SK-N-SH (cell line): ENCODE measurements around the gene PCP2. TPM values are rescaled to one million over a fixed set of nuclear protein-coding genes. Genes with fewer than 3 reads are reported as not detected.
A peak's percentile ranks its signal among the peaks of the same experiment; 100 is the strongest.

Source experiments
- CTCF ChIA-PET: fragments of 300-600, 350-600 bp; formaldehyde crosslinking; extraction: SDS; loops from one replicate; lab custom pipeline; 2021; lab: Yijun Ruan, JAX
- POLR2A ChIA-PET: fragments of 350-600 bp; sonication (Branson Sonifier 250); formaldehyde crosslinking; extraction: SDS; loops from one replicate; lab custom pipeline; 2020; ENCODE audit warnings: antibody characterized with exemption, inconsistent platforms; lab: Yijun Ruan, JAX
- DNase-seq: peaks from one replicate; pipeline ENCODE4 v3.0.0; 2012
- H2AFZ ChIP-seq: fragments of 200-600 bp; sonication (generic); 2 replicates; pipeline ENCODE4 v1.8.1; 2016; ENCODE audit warnings: antibody characterized with exemption, mild to moderate bottlenecking, low read depth
- H3F3A ChIP-seq: fragments of 200-600 bp; sonication (generic); replicated peaks from 2 replicates; pipeline ENCODE3; 2016; ENCODE audit warnings: antibody characterized with exemption, mild to moderate bottlenecking; ENCODE audit not compliant: insufficient read depth
- H3K27ac ChIP-seq, 2 experiments: fragments of 200-500 bp in 1 of 2; fragments of 200-600 bp in 1 of 2; sonication (Bioruptor generic) in 1 of 2; sonication (generic), shearing (Covaris generic) in 1 of 2; 2 replicates each; pipeline versions ENCODE4 v1.5.1 to v1.6.1; 2014 to 2016; ENCODE audit warnings: low read depth in 2 of 2, inconsistent platforms in 1 of 2, low read length in 1 of 2, mild to moderate bottlenecking in 1 of 2, mixed read lengths in 1 of 2
- H3K27me3 ChIP-seq: fragments of 200-600 bp; sonication (generic), shearing (Covaris generic); 2 replicates; pipeline ENCODE4 v1.6.1; 2016; ENCODE audit warnings: mixed run types; ENCODE audit not compliant: insufficient read depth
- H3K36me3 ChIP-seq, 2 experiments: fragments of 200-500 bp in 1 of 2; fragments of 200-600 bp in 1 of 2; sonication (Bioruptor generic) in 1 of 2; sonication (generic) in 1 of 2; replicated peaks in 1 of 2; 2 replicates each; pipeline versions ENCODE3 to v1.5.1; 2014 to 2016; ENCODE audit warnings: low read length in 1 of 2, mild to moderate bottlenecking in 1 of 2; ENCODE audit not compliant: insufficient read depth in 2 of 2, control insufficient read depth in 1 of 2
- H3K4me1 ChIP-seq, 2 experiments: fragments of 200-500 bp in 1 of 2; fragments of 200-600 bp in 1 of 2; sonication (Bioruptor generic) in 1 of 2; sonication (generic), shearing (Covaris generic) in 1 of 2; 2 replicates each; pipeline versions ENCODE4 v1.5.1 to v1.6.1; 2014 to 2016; ENCODE audit warnings: low read depth in 1 of 2, low read length in 1 of 2, mixed run types in 1 of 2; ENCODE audit not compliant: insufficient read depth in 2 of 2, control insufficient read depth in 1 of 2
- H3K4me2 ChIP-seq: fragments of 200-600 bp; sonication (generic), shearing (Covaris generic); 2 replicates; pipeline ENCODE4 v1.6.1; 2017; ENCODE audit warnings: mixed run types
- H3K4me3 ChIP-seq, 2 experiments: fragments of 200-500 bp in 1 of 2; fragments of 200-600 bp in 1 of 2; sonication (Bioruptor generic) in 1 of 2; sonication (generic), shearing (Covaris generic) in 1 of 2; 2 replicates each; pipeline versions ENCODE4 v1.5.1 to v1.8.1; 2014 to 2016; ENCODE audit warnings: low read depth in 2 of 2, inconsistent platforms in 1 of 2, low read length in 1 of 2, mild to moderate bottlenecking in 1 of 2, mixed read lengths in 1 of 2, moderate library complexity in 1 of 2
- H3K79me2 ChIP-seq: fragments of 200-600 bp; sonication (generic); 2 replicates; pipeline ENCODE4 v1.8.1; 2017; ENCODE audit warnings: mild to moderate bottlenecking; ENCODE audit not compliant: insufficient read depth
- H3K9ac ChIP-seq: fragments of 200-600 bp; sonication (generic); 2 replicates; pipeline ENCODE4 v1.6.1; 2017; ENCODE audit warnings: mixed run types
- H3K9me2 ChIP-seq: fragments of 200-600 bp; sonication (generic); 2 replicates; pipeline ENCODE4 v1.6.1; 2017; ENCODE audit warnings: mixed run types
- H3K9me3 ChIP-seq: fragments of 200-600 bp; sonication (generic); 2 replicates; pipeline ENCODE4 v1.6.1; 2017; ENCODE audit warnings: mixed run types, mild to moderate bottlenecking, moderate library complexity
- H4K20me1 ChIP-seq: fragments of 200-600 bp; sonication (generic); 2 replicates; pipeline ENCODE4 v1.6.1; 2017; ENCODE audit warnings: mild to moderate bottlenecking, mixed run types; ENCODE audit not compliant: insufficient read depth
- EP300 ChIP-seq, 2 experiments: IDR thresholded peaks; 2 replicates each; pipeline versions ENCODE4 v1.4.0 to v1.6.1; 2012; ENCODE audit warnings: borderline replicate concordance in 1 of 2, low read depth in 1 of 2, low read length in 1 of 2
- GABPA ChIP-seq: IDR thresholded peaks from 2 replicates; pipeline ENCODE4 v1.4.0; 2012; ENCODE audit warnings: low read depth, mild to moderate bottlenecking
- GATA2 ChIP-seq: sonication (generic); formaldehyde crosslinking; IDR thresholded peaks from 2 replicates; pipeline ENCODE4 v1.5.0; 2020; ENCODE audit warnings: mild to moderate bottlenecking, missing genetic modification reagents
- MEF2A ChIP-seq: IDR thresholded peaks from 2 replicates; pipeline ENCODE4 v1.4.0; 2012; ENCODE audit warnings: low read depth, borderline replicate concordance
- POLR2AphosphoS5 ChIP-seq: IDR thresholded peaks from 2 replicates; pipeline ENCODE4 v1.6.1; 2012; ENCODE audit warnings: low read depth, low read length
- RCOR1 ChIP-seq: fragments of 150-350 bp; IDR thresholded peaks from 2 replicates; pipeline ENCODE4 v1.6.1; 2017; ENCODE audit warnings: antibody characterized with exemption, low read length
- RXRA ChIP-seq: IDR thresholded peaks from 2 replicates; pipeline ENCODE4 v1.4.0; 2012; ENCODE audit warnings: low read depth, mild to moderate bottlenecking, borderline replicate concordance
- SMC3 ChIP-seq: IDR thresholded peaks from 2 replicates; pipeline ENCODE4 v1.6.1; 2012; ENCODE audit warnings: low read depth, low read length, improper control_type of control experiment
- TAF1 ChIP-seq: IDR thresholded peaks from 2 replicates; pipeline ENCODE4 v1.6.1; 2012; ENCODE audit warnings: low read depth, mild to moderate bottlenecking, low read length, moderate library complexity, borderline replicate concordance
- YY1 ChIP-seq: IDR thresholded peaks from 2 replicates; pipeline ENCODE4 v1.4.0; 2012; ENCODE audit warnings: low read depth, mild to moderate bottlenecking
- WGBS: methylation state at CpG from one replicate; pipeline ENCODE4 v1.1.6; 2017; ENCODE audit warnings: low lambda C conversion rate; 5-methylcytosine and 5-hydroxymethylcytosine counted together
- polyA plus RNA-seq, 3 experiments: library from polyadenylated mRNA; depleted of rRNA; stranded (reverse); fragments of >200 nt; gene quantifications; 2 replicates each; pipeline ENCODE4 v1.2.3, GENCODE V29; 2012
- TF ChIP-seq, protein P1 (sequence below): IDR thresholded peaks from 2 replicates; pipeline ENCODE4 v1.6.1; 2012; ENCODE audit warnings: mild to moderate bottlenecking, low read depth, low read length, moderate library complexity
- TF ChIP-seq, protein P2 (sequence below): IDR thresholded peaks from 2 replicates; pipeline ENCODE4 v1.4.0; 2012; ENCODE audit warnings: low read depth
- TF ChIP-seq, protein P3 (sequence below): IDR thresholded peaks from 2 replicates; pipeline ENCODE4 v1.4.0; 2012; ENCODE audit warnings: low read depth, borderline replicate concordance

The PCP2 gene
- polyA plus RNA-seq, 1 of the 3 experiments (the other 2 are of a cell fraction): not detected

DNA sequence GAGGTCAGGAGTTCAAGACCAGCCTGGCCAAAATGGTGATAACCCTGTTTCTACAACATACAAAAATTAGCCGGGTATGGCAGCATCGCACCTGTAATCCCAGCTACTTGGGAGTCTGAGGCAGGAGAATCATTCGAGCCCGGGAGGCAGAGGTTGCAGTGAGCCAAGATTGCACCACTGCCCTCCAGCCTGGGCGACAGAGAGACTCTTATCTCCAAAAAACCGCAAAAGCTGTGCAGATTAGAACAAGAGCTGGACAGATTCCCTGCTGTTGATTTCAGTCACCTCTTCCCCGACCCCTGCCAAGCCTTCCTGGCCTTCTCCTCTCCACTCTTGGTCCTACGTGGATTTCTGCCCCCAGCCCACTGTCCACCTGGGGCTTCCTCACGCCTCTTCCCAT, 29.6 kb downstream of the PCP2 start (continued):
- TF ChIP-seq, protein P1, sequence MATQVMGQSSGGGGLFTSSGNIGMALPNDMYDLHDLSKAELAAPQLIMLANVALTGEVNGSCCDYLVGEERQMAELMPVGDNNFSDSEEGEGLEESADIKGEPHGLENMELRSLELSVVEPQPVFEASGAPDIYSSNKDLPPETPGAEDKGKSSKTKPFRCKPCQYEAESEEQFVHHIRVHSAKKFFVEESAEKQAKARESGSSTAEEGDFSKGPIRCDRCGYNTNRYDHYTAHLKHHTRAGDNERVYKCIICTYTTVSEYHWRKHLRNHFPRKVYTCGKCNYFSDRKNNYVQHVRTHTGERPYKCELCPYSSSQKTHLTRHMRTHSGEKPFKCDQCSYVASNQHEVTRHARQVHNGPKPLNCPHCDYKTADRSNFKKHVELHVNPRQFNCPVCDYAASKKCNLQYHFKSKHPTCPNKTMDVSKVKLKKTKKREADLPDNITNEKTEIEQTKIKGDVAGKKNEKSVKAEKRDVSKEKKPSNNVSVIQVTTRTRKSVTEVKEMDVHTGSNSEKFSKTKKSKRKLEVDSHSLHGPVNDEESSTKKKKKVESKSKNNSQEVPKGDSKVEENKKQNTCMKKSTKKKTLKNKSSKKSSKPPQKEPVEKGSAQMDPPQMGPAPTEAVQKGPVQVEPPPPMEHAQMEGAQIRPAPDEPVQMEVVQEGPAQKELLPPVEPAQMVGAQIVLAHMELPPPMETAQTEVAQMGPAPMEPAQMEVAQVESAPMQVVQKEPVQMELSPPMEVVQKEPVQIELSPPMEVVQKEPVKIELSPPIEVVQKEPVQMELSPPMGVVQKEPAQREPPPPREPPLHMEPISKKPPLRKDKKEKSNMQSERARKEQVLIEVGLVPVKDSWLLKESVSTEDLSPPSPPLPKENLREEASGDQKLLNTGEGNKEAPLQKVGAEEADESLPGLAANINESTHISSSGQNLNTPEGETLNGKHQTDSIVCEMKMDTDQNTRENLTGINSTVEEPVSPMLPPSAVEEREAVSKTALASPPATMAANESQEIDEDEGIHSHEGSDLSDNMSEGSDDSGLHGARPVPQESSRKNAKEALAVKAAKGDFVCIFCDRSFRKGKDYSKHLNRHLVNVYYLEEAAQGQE: no peak
- TF ChIP-seq GABPA: no peak
- TF ChIP-seq GATA2: no peak
- no peak for TF ChIP-seq SMC3
- no peak for TF ChIP-seq TAF1
- TF ChIP-seq RCOR1: no peak
- TF ChIP-seq, protein P2, sequence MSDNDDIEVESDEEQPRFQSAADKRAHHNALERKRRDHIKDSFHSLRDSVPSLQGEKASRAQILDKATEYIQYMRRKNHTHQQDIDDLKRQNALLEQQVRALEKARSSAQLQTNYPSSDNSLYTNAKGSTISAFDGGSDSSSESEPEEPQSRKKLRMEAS: no peak
- TF ChIP-seq, all 33 proteins: peak for 0

DNA sequence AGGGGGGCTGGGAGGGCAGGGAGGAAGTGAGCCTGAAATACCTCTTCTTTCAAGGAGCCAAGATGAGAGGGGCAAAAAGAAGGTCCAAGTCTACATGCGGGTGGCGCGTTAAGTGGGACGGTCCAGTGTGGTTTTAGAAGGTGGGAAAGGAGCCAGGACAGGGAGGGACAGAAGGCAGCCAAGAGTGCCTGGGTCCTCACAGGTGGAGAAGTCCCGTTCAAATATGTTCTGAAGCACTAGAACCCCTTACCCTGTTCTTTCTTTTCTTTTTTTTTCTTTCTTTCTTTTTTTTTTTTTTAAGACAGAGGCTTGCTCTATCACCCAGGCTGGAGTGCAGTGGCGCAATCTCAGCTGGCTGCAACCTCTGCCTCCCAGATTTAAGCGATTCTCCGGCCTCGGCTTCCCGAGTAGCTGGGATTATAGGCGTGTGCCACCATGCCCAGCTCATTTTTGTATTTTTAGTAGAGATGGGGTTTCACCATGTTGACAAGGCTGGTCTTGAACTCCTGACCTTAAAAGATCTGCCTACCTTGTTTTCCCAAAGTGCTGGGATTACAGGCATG, 30.5 kb downstream of the PCP2 start:
- no peaks in the 10 kb centered on the region for H4K20me1 ChIP-seq
- WGBS: 65% methylated on average over 11 of the region's 11 CpGs
- no peak overlapping the region for H3K4me2 ChIP-seq
- H3K9me3 ChIP-seq: no peaks in the 10 kb centered on the region
- no peaks in the 10 kb centered on the region for H3F3A ChIP-seq
- peak; percentile 10 for DNase-seq
- no peaks in the 10 kb centered on the region for H3K79me2 ChIP-seq
- H3K36me3 ChIP-seq: no peaks in the 10 kb centered on the region
- no peak overlapping the region for H3K27ac ChIP-seq
- POLR2A ChIA-PET: no interaction called here
- CTCF ChIA-PET: interaction anchor here (1.1 to 1.8 kb wide), 2 partner anchors 27 to 34 kb away, joined by 3 to 5 read pairs; partner anchors contain the start of genes PET100 and XAB2
- H2AFZ ChIP-seq: no peak overlapping the region
- no peak overlapping the region for H3K9ac ChIP-seq
- TF ChIP-seq RXRA: no peak
- TF ChIP-seq POLR2AphosphoS5: no peak
- no peak for TF ChIP-seq MEF2A
- TF ChIP-seq, protein P2: no peak
- no peak for TF ChIP-seq SMC3
- TF ChIP-seq YY1: no peak
- TF ChIP-seq, protein P3, sequence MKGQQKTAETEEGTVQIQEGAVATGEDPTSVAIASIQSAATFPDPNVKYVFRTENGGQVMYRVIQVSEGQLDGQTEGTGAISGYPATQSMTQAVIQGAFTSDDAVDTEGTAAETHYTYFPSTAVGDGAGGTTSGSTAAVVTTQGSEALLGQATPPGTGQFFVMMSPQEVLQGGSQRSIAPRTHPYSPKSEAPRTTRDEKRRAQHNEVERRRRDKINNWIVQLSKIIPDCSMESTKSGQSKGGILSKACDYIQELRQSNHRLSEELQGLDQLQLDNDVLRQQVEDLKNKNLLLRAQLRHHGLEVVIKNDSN: no peak
- TF ChIP-seq EP300 (IDR thresholded peaks at IDR 0.05; ENCODE audit: borderline replicate concordance in 1 of 2, low read depth in 1 of 2, low read length in 1 of 2): no peak
- H3K4me1 ChIP-seq: peaks cover 0 to 8% of the 10 kb centered on the region in 2 experiments; a peak in 1 of 4 replicates
- no peaks in the 10 kb centered on the region for H3K27me3 ChIP-seq
- no peak overlapping the region for H3K4me3 ChIP-seq
- no peaks in the 10 kb centered on the region for H3K9me2 ChIP-seq
